GM23338 (cell line): ENCODE measurements around the gene CCDC181. TPM values are rescaled to one million over a fixed set of nuclear protein-coding genes. Genes with fewer than 3 reads are reported as not detected.

Experiments
- ATAC-seq: fragments of 200-7000 bp; cut with Tn5 transposase; 3 replicates; pipeline ENCODE4 v1.9.1; 2020
- DNase-seq: peaks from one replicate; pipeline ENCODE4 v3.0.0-alpha.2; 2015; ENCODE audit warnings: low spot score
- H2AFZ ChIP-seq: fragments of 200-600 bp; sonication (generic); 2 replicates; pipeline ENCODE4 v1.8.0; 2016; ENCODE audit warnings: antibody characterized with exemption, mild to moderate bottlenecking, moderate library complexity
- H3F3A ChIP-seq: fragments of 200-600 bp; sonication (generic); replicated peaks from 2 replicates; pipeline ENCODE4 v1.8.0; 2017; ENCODE audit warnings: antibody characterized with exemption, mixed run types, low read depth
- H3K27ac ChIP-seq: fragments of 200-600 bp; sonication (generic); 2 replicates; pipeline ENCODE4 v1.6.1; 2016; ENCODE audit warnings: low read depth
- H3K27me3 ChIP-seq: fragments of 200-600 bp; sonication (generic); 2 replicates; pipeline ENCODE4 v1.8.0; 2016; ENCODE audit warnings: mild to moderate bottlenecking, mixed run types, moderate library complexity; ENCODE audit not compliant: insufficient read depth
- H3K36me3 ChIP-seq: fragments of 200-600 bp; sonication (generic); 2 replicates; pipeline ENCODE4 v1.8.0; 2016; ENCODE audit warnings: mild to moderate bottlenecking; ENCODE audit not compliant: insufficient read depth
- H3K4me1 ChIP-seq: fragments of 200-600 bp; sonication (generic); 2 replicates; pipeline ENCODE4 v1.8.0; 2016; ENCODE audit warnings: mild to moderate bottlenecking, moderate library complexity; ENCODE audit not compliant: insufficient read depth
- H3K4me2 ChIP-seq: fragments of 200-600 bp; sonication (generic); 2 replicates; pipeline ENCODE4 v1.7.1; 2017; ENCODE audit warnings: mixed run types
- H3K4me3 ChIP-seq: fragments of 200-600 bp; sonication (generic); 2 replicates; pipeline ENCODE4 v1.6.1; 2016; ENCODE audit warnings: mixed run types
- H3K79me2 ChIP-seq: fragments of 200-600 bp; sonication (generic); replicated peaks from 2 replicates; pipeline ENCODE4 v1.8.0; 2017; ENCODE audit warnings: mild to moderate bottlenecking; ENCODE audit not compliant: insufficient read depth
- H3K9me2 ChIP-seq: fragments of 200-600 bp; sonication (generic); 2 replicates; pipeline ENCODE4 v1.8.0; 2017; ENCODE audit not compliant: insufficient read depth
- H4K20me1 ChIP-seq: fragments of 200-600 bp; sonication (generic); replicated peaks from 2 replicates; pipeline ENCODE4 v1.8.0; 2017; ENCODE audit warnings: mild to moderate bottlenecking; ENCODE audit not compliant: insufficient read depth
- H3K27ac Mint-ChIP-seq: 2 replicates; pipeline ENCODE4 v1.8.0; 2020; ENCODE audit warnings: inconsistent platforms, mild to moderate bottlenecking, moderate library complexity, mixed read lengths
- H3K27me3 Mint-ChIP-seq: 3 replicates; pipeline ENCODE4 v1.8.0; 2022; ENCODE audit warnings: low read depth, mild to moderate bottlenecking, moderate library complexity, mixed read lengths, inconsistent platforms; ENCODE audit not compliant: insufficient read depth, poor library complexity
- H3K36me3 Mint-ChIP-seq: 3 replicates; pipeline ENCODE4 v1.8.0; 2021; ENCODE audit warnings: low read depth, mild to moderate bottlenecking, inconsistent platforms, moderate library complexity, mixed read lengths
- H3K4me1 Mint-ChIP-seq: 3 replicates; pipeline ENCODE4 v1.8.0; 2020; ENCODE audit warnings: mild to moderate bottlenecking, inconsistent platforms, mixed read lengths
- H3K4me3 Mint-ChIP-seq: 3 replicates; pipeline ENCODE4 v1.8.0; 2021; ENCODE audit warnings: moderate library complexity, mild to moderate bottlenecking, inconsistent platforms, mixed read lengths
- H3K9me3 Mint-ChIP-seq: 3 replicates; pipeline ENCODE4 v1.8.0; 2020; ENCODE audit warnings: moderate library complexity, mild to moderate bottlenecking, inconsistent platforms, mixed read lengths
- CREB1 ChIP-seq: fragments of 250-450 bp; sonication (Bioruptor Pico); IDR thresholded peaks from 2 replicates; pipeline ENCODE4 v1.5.0; 2020; ENCODE audit warnings: low read depth, mild to moderate bottlenecking, moderate library complexity
- ETS1 ChIP-seq: IDR thresholded peaks from 2 replicates; pipeline ENCODE4 v1.6.1; 2016; ENCODE audit warnings: antibody characterized with exemption
- EZH2 ChIP-seq: fragments of 200-600 bp; sonication (generic); IDR thresholded peaks from one replicate; pipeline ENCODE4 v1.8.0; 2017; ENCODE audit warnings: antibody characterized with exemption, mild to moderate bottlenecking, low read depth; ENCODE audit not compliant: unreplicated experiment
- EZH2phosphoT487 ChIP-seq: fragments of 200-600 bp; sonication (generic); IDR thresholded peaks from one replicate; pipeline ENCODE4 v1.8.1; 2018; ENCODE audit warnings: antibody characterized with exemption; ENCODE audit not compliant: unreplicated experiment
- JUNB ChIP-seq: IDR thresholded peaks from one replicate; pipeline ENCODE4 v1.6.1; 2016; ENCODE audit warnings: antibody characterized with exemption; ENCODE audit not compliant: unreplicated experiment
- NANOG ChIP-seq: IDR thresholded peaks from 2 replicates; pipeline ENCODE4 v1.6.1; 2016; ENCODE audit warnings: antibody characterized with exemption, borderline replicate concordance
- POLR2AphosphoS5 ChIP-seq: IDR thresholded peaks from 2 replicates; pipeline ENCODE4 v1.6.1; 2016; ENCODE audit warnings: antibody characterized with exemption, low read depth
- STAT1 ChIP-seq: IDR thresholded peaks from one replicate; pipeline ENCODE4 v1.6.1; 2016; ENCODE audit warnings: antibody characterized with exemption; ENCODE audit not compliant: unreplicated experiment
- ZNF114 ChIP-seq: fragments of 250-450 bp; sonication (Bioruptor Pico); IDR thresholded peaks from 2 replicates; pipeline ENCODE4 v1.5.0; 2020; ENCODE audit warnings: mild to moderate bottlenecking, moderate library complexity
- ZNF331 ChIP-seq: fragments of 250-450 bp; sonication (Bioruptor Pico); IDR thresholded peaks from 2 replicates; pipeline ENCODE4 v1.5.0; 2020; ENCODE audit warnings: low read depth, mild to moderate bottlenecking, moderate library complexity
- ZNF462 ChIP-seq: fragments of 250-450 bp; sonication (Bioruptor Pico); IDR thresholded peaks from 2 replicates; pipeline ENCODE4 v1.5.0; 2020; ENCODE audit warnings: mild to moderate bottlenecking, moderate library complexity
- polyA plus RNA-seq: library from polyadenylated mRNA; unstranded; fragments of >200 nt; fragmentation: Nextera tagmentation; extraction: Ambion mirVana; gene quantifications from 2 replicates; pipeline ENCODE4 v1.2.1, GENCODE V29; 2016
- total RNA-seq: library from RNA; depleted of rRNA; stranded (reverse); fragments of >200 nt; shearing (Covaris generic); gene quantifications from 2 replicates; pipeline ENCODE4 v1.2.3, GENCODE V29; 2014
- TF ChIP-seq, protein P1 (sequence below): IDR thresholded peaks from one replicate; pipeline ENCODE4 v1.6.1; 2018; ENCODE audit warnings: antibody characterized with exemption; ENCODE audit not compliant: unreplicated experiment
- TF ChIP-seq, protein P2 (sequence below), 2 experiments: fragments of 200-600 bp in 1 of 2; sonication (generic) in 1 of 2; conservative IDR thresholded peaks; 2 replicates each; pipeline versions ENCODE4 v1.5.1 to v1.6.1; 2016 to 2017; ENCODE audit warnings: antibody characterized with exemption in 2 of 2, low read depth in 2 of 2, mild to moderate bottlenecking in 2 of 2, moderate library complexity in 1 of 2

CCDC181 gene
- total and polyA plus RNA-seq, 2 experiments from 2014 or later, result 3.4 to 9.0 TPM

DNA sequence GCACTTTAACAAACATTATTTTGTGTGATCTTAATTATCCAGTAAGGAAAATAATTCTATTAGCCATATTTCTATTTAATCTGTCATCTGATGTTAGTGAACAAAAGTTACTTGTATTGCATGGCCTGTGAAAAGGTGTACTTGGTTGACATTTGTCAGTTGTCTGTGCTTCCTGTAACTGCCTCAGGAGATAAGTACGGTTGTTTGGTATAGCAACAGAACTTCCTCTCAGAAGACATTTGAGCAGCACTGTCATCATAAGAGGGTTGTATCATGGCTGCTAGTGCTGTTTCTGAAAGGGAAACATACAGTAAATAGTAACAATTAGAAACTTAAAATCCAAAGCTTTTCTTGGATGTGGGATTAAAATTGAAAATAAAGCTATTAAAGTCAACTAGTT lies 55.9 kb downstream of the CCDC181 start:
- Mint-ChIP-seq H3K27me3 (no peaks in the 10 kb centered on the region), H3K4me3 (no peak overlapping the region), H3K9me3 (no peaks in the 10 kb centered on the region), H3K36me3 (no peaks in the 10 kb centered on the region), H3K27ac (no peak overlapping the region), H3K4me1 (no peaks in the 10 kb centered on the region)
- DNase-seq, result no peak
- no peak overlapping the region for H2AFZ ChIP-seq
- H3K27me3 ChIP-seq, result no peaks in the 10 kb centered on the region
- no peaks in the 10 kb centered on the region for H3F3A ChIP-seq
- H3K27ac ChIP-seq, result no peak overlapping the region
- no peak overlapping the region for H3K4me2 ChIP-seq
- TF ChIP-seq, protein P1, sequence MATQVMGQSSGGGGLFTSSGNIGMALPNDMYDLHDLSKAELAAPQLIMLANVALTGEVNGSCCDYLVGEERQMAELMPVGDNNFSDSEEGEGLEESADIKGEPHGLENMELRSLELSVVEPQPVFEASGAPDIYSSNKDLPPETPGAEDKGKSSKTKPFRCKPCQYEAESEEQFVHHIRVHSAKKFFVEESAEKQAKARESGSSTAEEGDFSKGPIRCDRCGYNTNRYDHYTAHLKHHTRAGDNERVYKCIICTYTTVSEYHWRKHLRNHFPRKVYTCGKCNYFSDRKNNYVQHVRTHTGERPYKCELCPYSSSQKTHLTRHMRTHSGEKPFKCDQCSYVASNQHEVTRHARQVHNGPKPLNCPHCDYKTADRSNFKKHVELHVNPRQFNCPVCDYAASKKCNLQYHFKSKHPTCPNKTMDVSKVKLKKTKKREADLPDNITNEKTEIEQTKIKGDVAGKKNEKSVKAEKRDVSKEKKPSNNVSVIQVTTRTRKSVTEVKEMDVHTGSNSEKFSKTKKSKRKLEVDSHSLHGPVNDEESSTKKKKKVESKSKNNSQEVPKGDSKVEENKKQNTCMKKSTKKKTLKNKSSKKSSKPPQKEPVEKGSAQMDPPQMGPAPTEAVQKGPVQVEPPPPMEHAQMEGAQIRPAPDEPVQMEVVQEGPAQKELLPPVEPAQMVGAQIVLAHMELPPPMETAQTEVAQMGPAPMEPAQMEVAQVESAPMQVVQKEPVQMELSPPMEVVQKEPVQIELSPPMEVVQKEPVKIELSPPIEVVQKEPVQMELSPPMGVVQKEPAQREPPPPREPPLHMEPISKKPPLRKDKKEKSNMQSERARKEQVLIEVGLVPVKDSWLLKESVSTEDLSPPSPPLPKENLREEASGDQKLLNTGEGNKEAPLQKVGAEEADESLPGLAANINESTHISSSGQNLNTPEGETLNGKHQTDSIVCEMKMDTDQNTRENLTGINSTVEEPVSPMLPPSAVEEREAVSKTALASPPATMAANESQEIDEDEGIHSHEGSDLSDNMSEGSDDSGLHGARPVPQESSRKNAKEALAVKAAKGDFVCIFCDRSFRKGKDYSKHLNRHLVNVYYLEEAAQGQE, result no peak
- TF ChIP-seq EZH2phosphoT487, result no peak
- TF ChIP-seq ZNF331, result no peak
- no peak for TF ChIP-seq ZNF462
- TF ChIP-seq STAT1, result no peak
- no peak for TF ChIP-seq ETS1
- TF ChIP-seq CREB1 (CRISPR knock-in tag), result no peak
- no peak for TF ChIP-seq JUNB
- TF ChIP-seq, protein P2, sequence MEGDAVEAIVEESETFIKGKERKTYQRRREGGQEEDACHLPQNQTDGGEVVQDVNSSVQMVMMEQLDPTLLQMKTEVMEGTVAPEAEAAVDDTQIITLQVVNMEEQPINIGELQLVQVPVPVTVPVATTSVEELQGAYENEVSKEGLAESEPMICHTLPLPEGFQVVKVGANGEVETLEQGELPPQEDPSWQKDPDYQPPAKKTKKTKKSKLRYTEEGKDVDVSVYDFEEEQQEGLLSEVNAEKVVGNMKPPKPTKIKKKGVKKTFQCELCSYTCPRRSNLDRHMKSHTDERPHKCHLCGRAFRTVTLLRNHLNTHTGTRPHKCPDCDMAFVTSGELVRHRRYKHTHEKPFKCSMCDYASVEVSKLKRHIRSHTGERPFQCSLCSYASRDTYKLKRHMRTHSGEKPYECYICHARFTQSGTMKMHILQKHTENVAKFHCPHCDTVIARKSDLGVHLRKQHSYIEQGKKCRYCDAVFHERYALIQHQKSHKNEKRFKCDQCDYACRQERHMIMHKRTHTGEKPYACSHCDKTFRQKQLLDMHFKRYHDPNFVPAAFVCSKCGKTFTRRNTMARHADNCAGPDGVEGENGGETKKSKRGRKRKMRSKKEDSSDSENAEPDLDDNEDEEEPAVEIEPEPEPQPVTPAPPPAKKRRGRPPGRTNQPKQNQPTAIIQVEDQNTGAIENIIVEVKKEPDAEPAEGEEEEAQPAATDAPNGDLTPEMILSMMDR (conservative IDR thresholded peaks at IDR 0.05; ENCODE audit: low read depth in 2 of 2), result no peak
- TF ChIP-seq EZH2, result no peak
- no peak for TF ChIP-seq POLR2AphosphoS5
- no peak for TF ChIP-seq ZNF114 (CRISPR knock-in tag)
- TF ChIP-seq NANOG, result no peak
- no peak overlapping the region for H3K4me3 ChIP-seq
- H3K4me1 ChIP-seq, result peaks cover 16% of the 10 kb centered on the region
- H3K9me2 ChIP-seq, result no peaks in the 10 kb centered on the region
- H3K79me2 ChIP-seq, result peaks cover 28% of the 10 kb centered on the region; the same call in 1 of the 2 replicates
- no peaks in the 10 kb centered on the region for H3K36me3 ChIP-seq
- ATAC-seq, result no peak
- no peaks in the 10 kb centered on the region for H4K20me1 ChIP-seq
